ENCODE results near the gene USP19.
A peak's percentile ranks its signal among the peaks of the same experiment; 100 is the strongest.

Gene USP19

GRCh38 chr3:49131040-49131439, 10.4 kb upstream of the USP19 start:
- Histone ChIP-seq H3K4me1 (ENCODE audit: control insufficient read depth, low read depth, low read length) (peaks cover 6% of the 10 kb centered on the region), H3K27ac (ENCODE audit: low read depth, low read length) (no peak overlapping the region), H3K9ac (ENCODE audit: low read length) (no peak overlapping the region), H3K27me3 (ENCODE audit: insufficient read depth, low read length, poor library complexity) (no peaks in the 10 kb centered on the region), H4K8ac (ENCODE audit: low read depth, low read length) (no peak overlapping the region), H2BK120ac (ENCODE audit: low read depth, low read length) (no peak overlapping the region), H3K4ac (ENCODE audit: low read depth, low read length) (no peak overlapping the region), H2BK15ac (replicated peaks; ENCODE audit: low read depth) (no peak overlapping the region), H3K18ac (ENCODE audit: low read length) (no peak overlapping the region), H3K4me3 (ENCODE audit: low read length) (no peak overlapping the region), H3K56ac (ENCODE audit: low read length) (no peak overlapping the region), H3K23ac (ENCODE audit: low read length) (no peak overlapping the region), H3K36me3 (ENCODE audit: control insufficient read depth, insufficient read depth, low read length) (no peaks in the 10 kb centered on the region), H2BK5ac (ENCODE audit: low read length) (no peak overlapping the region), H3K79me2 (ENCODE audit: control insufficient read depth, insufficient read depth, low read length) (no peaks in the 10 kb centered on the region), H3K79me1 (ENCODE audit: low read length) (peaks cover 3% of the 10 kb centered on the region), H2AK5ac (ENCODE audit: low read length) (no peak overlapping the region), H3K4me2 (ENCODE audit: low read length) (no peak overlapping the region), H4K5ac (ENCODE audit: low read length) (no peak overlapping the region)
- no peak for DNase-seq
- WGBS (ENCODE audit: extremely low coverage, insufficient coverage, low lambda C conversion rate), result no CpG with 5 or more reads among the region's 12 CpGs

GRCh38 chr3:49124991-49125670, 4.5 kb upstream of the USP19 start:
- no CpG with 5 or more reads among the region's 14 CpGs for WGBS (ENCODE audit: extremely low coverage, insufficient coverage, low lambda C conversion rate)
- H3K56ac ChIP-seq (ENCODE audit: low read length), result no peak overlapping the region
- H2BK15ac ChIP-seq (replicated peaks; ENCODE audit: low read depth), result no peak overlapping the region
- H2BK5ac ChIP-seq (ENCODE audit: low read length), result no peak overlapping the region
- no peak overlapping the region for H4K5ac ChIP-seq (ENCODE audit: low read length)
- H3K27ac ChIP-seq (ENCODE audit: low read depth, low read length), result no peak overlapping the region
- H3K4me2 ChIP-seq (ENCODE audit: low read length), result no peak overlapping the region
- no peak overlapping the region for H3K18ac ChIP-seq (ENCODE audit: low read length)
- H3K9ac ChIP-seq (ENCODE audit: low read length), result no peak overlapping the region
- peak; percentile 13 for DNase-seq
- no peak overlapping the region for H2AK5ac ChIP-seq (ENCODE audit: low read length)
- H2BK120ac ChIP-seq (ENCODE audit: low read depth, low read length), result no peak overlapping the region
- H3K27me3 ChIP-seq (ENCODE audit: insufficient read depth, low read length, poor library complexity), result no peaks in the 10 kb centered on the region
- no peak overlapping the region for H3K4ac ChIP-seq (ENCODE audit: low read depth, low read length)
- H3K4me1 ChIP-seq (ENCODE audit: control insufficient read depth, low read depth, low read length), result no peaks in the 10 kb centered on the region
- no peaks in the 10 kb centered on the region for H3K79me2 ChIP-seq (ENCODE audit: control insufficient read depth, insufficient read depth, low read length)
- H4K8ac ChIP-seq (ENCODE audit: low read depth, low read length), result no peak overlapping the region
- no peaks in the 10 kb centered on the region for H3K79me1 ChIP-seq (ENCODE audit: low read length)
- no peak overlapping the region for H3K23ac ChIP-seq (ENCODE audit: low read length)
- no peak overlapping the region for H3K4me3 ChIP-seq (ENCODE audit: low read length)
- peaks cover 3% of the 10 kb centered on the region for H3K36me3 ChIP-seq (ENCODE audit: control insufficient read depth, insufficient read depth, low read length)

- peaks cover 7% of the 10 kb centered on the region for H3K79me1 ChIP-seq (ENCODE audit: low read length)
Observed at GRCh38 chr3:49124203-49124602, 3.6 kb upstream of the USP19 start.

DNA sequence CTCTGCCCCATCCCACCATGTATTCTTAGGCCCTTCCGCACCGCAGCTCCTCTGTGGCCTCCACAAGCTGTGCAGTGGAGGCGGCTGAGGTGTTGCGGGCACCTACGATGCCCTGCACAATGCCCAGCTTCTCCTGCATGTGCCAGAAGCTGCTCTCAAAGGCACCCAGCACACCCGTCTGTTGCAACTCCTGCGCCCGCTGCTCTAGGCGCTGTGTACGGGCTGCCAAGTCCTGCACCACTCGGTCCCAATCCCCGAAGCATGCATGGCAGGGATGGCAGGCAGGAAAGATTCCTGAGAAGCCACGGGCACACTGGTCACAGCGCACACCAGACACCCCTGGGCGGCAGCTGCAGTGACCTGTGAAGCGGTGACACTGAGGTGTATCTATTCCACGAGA, 3.1 kb upstream of the USP19 start:
- no peak overlapping the region for H2BK120ac ChIP-seq (ENCODE audit: low read depth, low read length)
- peaks cover 7% of the 10 kb centered on the region for H3K79me1 ChIP-seq (ENCODE audit: low read length)
- peaks cover 2% of the 10 kb centered on the region for H3K4me1 ChIP-seq (ENCODE audit: control insufficient read depth, low read depth, low read length)
- no peak overlapping the region for H3K23ac ChIP-seq (ENCODE audit: low read length)
- no peak overlapping the region for H3K18ac ChIP-seq (ENCODE audit: low read length)
- no peak overlapping the region for H3K4me2 ChIP-seq (ENCODE audit: low read length)
- no peak overlapping the region for H3K56ac ChIP-seq (ENCODE audit: low read length)
- H3K27ac ChIP-seq (ENCODE audit: low read depth, low read length), result no peak overlapping the region
- H3K36me3 ChIP-seq (ENCODE audit: control insufficient read depth, insufficient read depth, low read length), result peaks cover 3% of the 10 kb centered on the region
- no peak overlapping the region for H4K5ac ChIP-seq (ENCODE audit: low read length)
- H2AK5ac ChIP-seq (ENCODE audit: low read length), result no peak overlapping the region
- H2BK5ac ChIP-seq (ENCODE audit: low read length), result no peak overlapping the region
- no peak overlapping the region for H4K8ac ChIP-seq (ENCODE audit: low read depth, low read length)
- H3K4me3 ChIP-seq (ENCODE audit: low read length), result no peak overlapping the region
- no peaks in the 10 kb centered on the region for H3K27me3 ChIP-seq (ENCODE audit: insufficient read depth, low read length, poor library complexity)
- no peak for DNase-seq
- no peak overlapping the region for H2BK15ac ChIP-seq (replicated peaks; ENCODE audit: low read depth)
- no peak overlapping the region for H3K9ac ChIP-seq (ENCODE audit: low read length)
- peaks cover 8% of the 10 kb centered on the region for H3K79me2 ChIP-seq (ENCODE audit: control insufficient read depth, insufficient read depth, low read length)
- WGBS (ENCODE audit: extremely low coverage, insufficient coverage, low lambda C conversion rate), result no CpG with 5 or more reads among the region's 17 CpGs
- no peak overlapping the region for H3K4ac ChIP-seq (ENCODE audit: low read depth, low read length)

More at GRCh38 chr3:49124203-49124602, 3.6 kb upstream of the USP19 start:
- Histone ChIP-seq H2BK120ac (ENCODE audit: low read depth, low read length) (no peak overlapping the region), H2BK5ac (ENCODE audit: low read length) (no peak overlapping the region), H3K18ac (ENCODE audit: low read length) (no peak overlapping the region), H3K27ac (ENCODE audit: low read depth, low read length) (no peak overlapping the region), H3K56ac (ENCODE audit: low read length) (no peak overlapping the region), H3K36me3 (ENCODE audit: control insufficient read depth, insufficient read depth, low read length) (peaks cover 3% of the 10 kb centered on the region), H3K79me2 (ENCODE audit: control insufficient read depth, insufficient read depth, low read length) (peaks cover 7% of the 10 kb centered on the region), H3K9ac (ENCODE audit: low read length) (no peak overlapping the region), H2AK5ac (ENCODE audit: low read length) (no peak overlapping the region), H3K4me1 (ENCODE audit: control insufficient read depth, low read depth, low read length) (peaks cover 2% of the 10 kb centered on the region), H3K4ac (ENCODE audit: low read depth, low read length) (no peak overlapping the region), H3K23ac (ENCODE audit: low read length) (no peak overlapping the region), H3K4me3 (ENCODE audit: low read length) (no peak overlapping the region), H4K8ac (ENCODE audit: low read depth, low read length) (no peak overlapping the region), H3K4me2 (ENCODE audit: low read length) (no peak overlapping the region), H3K27me3 (ENCODE audit: insufficient read depth, low read length, poor library complexity) (no peaks in the 10 kb centered on the region), H4K5ac (ENCODE audit: low read length) (no peak overlapping the region), H2BK15ac (replicated peaks; ENCODE audit: low read depth) (no peak overlapping the region)
- WGBS (ENCODE audit: extremely low coverage, insufficient coverage, low lambda C conversion rate), result no CpG with 5 or more reads among the region's 7 CpGs
- no peak for DNase-seq

GRCh38 chr3:49122886-49123545, 2.4 kb upstream of the USP19 start:
- H3K56ac ChIP-seq (ENCODE audit: low read length), result no peak overlapping the region
- H3K4me3 ChIP-seq (ENCODE audit: low read length), result no peak overlapping the region
- peaks cover 2% of the 10 kb centered on the region for H3K4me1 ChIP-seq (ENCODE audit: control insufficient read depth, low read depth, low read length)
- peaks cover 3% of the 10 kb centered on the region for H3K36me3 ChIP-seq (ENCODE audit: control insufficient read depth, insufficient read depth, low read length)
- H4K8ac ChIP-seq (ENCODE audit: low read depth, low read length), result no peak overlapping the region
- H3K79me1 ChIP-seq (ENCODE audit: low read length), result peaks cover 7% of the 10 kb centered on the region
- H4K5ac ChIP-seq (ENCODE audit: low read length), result no peak overlapping the region
- no peak for DNase-seq
- H2BK15ac ChIP-seq (replicated peaks; ENCODE audit: low read depth), result no peak overlapping the region
- no peak overlapping the region for H3K9ac ChIP-seq (ENCODE audit: low read length)
- H3K4me2 ChIP-seq (ENCODE audit: low read length), result no peak overlapping the region
- H2AK5ac ChIP-seq (ENCODE audit: low read length), result no peak overlapping the region
- H3K18ac ChIP-seq (ENCODE audit: low read length), result no peak overlapping the region
- H3K23ac ChIP-seq (ENCODE audit: low read length), result no peak overlapping the region
- H3K79me2 ChIP-seq (ENCODE audit: control insufficient read depth, insufficient read depth, low read length), result peaks cover 8% of the 10 kb centered on the region
- no peak overlapping the region for H3K27ac ChIP-seq (ENCODE audit: low read depth, low read length)
- no peaks in the 10 kb centered on the region for H3K27me3 ChIP-seq (ENCODE audit: insufficient read depth, low read length, poor library complexity)
- H2BK5ac ChIP-seq (ENCODE audit: low read length), result no peak overlapping the region
- no peak overlapping the region for H2BK120ac ChIP-seq (ENCODE audit: low read depth, low read length)
- WGBS (ENCODE audit: extremely low coverage, insufficient coverage, low lambda C conversion rate), result no CpG with 5 or more reads among the region's 17 CpGs
- H3K4ac ChIP-seq (ENCODE audit: low read depth, low read length), result no peak overlapping the region
